Neutrophil (primary cell): ENCODE measurements around the gene VPS51.

Experiments used
- H3K27ac ChIP-seq: fragments of 200-600 bp; sonication (generic); 2 replicates; pipeline ENCODE4 v1.5.1; 2016; ENCODE audit warnings: mild to moderate bottlenecking, moderate library complexity
- H3K27me3 ChIP-seq: fragments of 200-600 bp; sonication (generic); 2 replicates; pipeline ENCODE4 v1.6.0; 2016; ENCODE audit warnings: mild to moderate bottlenecking
- H3K36me3 ChIP-seq: fragments of 200-600 bp; sonication (generic); 2 replicates; pipeline ENCODE4 v1.5.1; 2017
- H3K4me1 ChIP-seq, 2 experiments: fragments of 200-600 bp in 1 of 2; sonication (generic) in 1 of 2; 1 replicate in 1 of 2; 2 replicates in 1 of 2; pipeline versions ENCODE4 v1.5.1 to v1.6.1; 2013 to 2016; ENCODE audit warnings: low read depth in 1 of 2, low read length in 1 of 2, mild to moderate bottlenecking in 1 of 2, moderate library complexity in 1 of 2; ENCODE audit not compliant: control insufficient read depth in 1 of 2, insufficient read depth in 1 of 2
- H3K4me3 ChIP-seq, 2 experiments: fragments of 200-600 bp in 1 of 2; sonication (generic) in 1 of 2; 1 replicate in 1 of 2; 2 replicates in 1 of 2; pipeline ENCODE4 v1.5.1; 2013 to 2016; ENCODE audit warnings: low read depth in 1 of 2, low read length in 1 of 2, mild to moderate bottlenecking in 1 of 2, moderate library complexity in 1 of 2
- H3K9me3 ChIP-seq: fragments of 200-600 bp; sonication (generic); 2 replicates; pipeline ENCODE4 v1.5.1; 2016
- CTCF ChIP-seq: fragments of 200-600 bp; sonication (generic); IDR thresholded peaks from 2 replicates; pipeline ENCODE4 v1.5.1; 2016; ENCODE audit warnings: antibody characterized with exemption

The VPS51 gene

GRCh38 chr11:65072631-65072966 lies 23.4 kb upstream of the VPS51 start:
- Histone ChIP-seq H3K27ac (no peak overlapping the region), H3K9me3 (no peaks in the 10 kb centered on the region), H3K4me3 (no peak overlapping the region), H3K36me3 (peaks cover 5% of the 10 kb centered on the region), H3K27me3 (no peaks in the 10 kb centered on the region), H3K4me1 (no peaks in the 10 kb centered on the region)
- no peak for TF ChIP-seq CTCF

- no peak overlapping the region for H3K4me3 ChIP-seq
- peaks cover 5% of the 10 kb centered on the region for H3K36me3 ChIP-seq
- no peak overlapping the region for H3K27ac ChIP-seq
- no peak for TF ChIP-seq CTCF
- no peaks in the 10 kb centered on the region for H3K27me3 ChIP-seq
- H3K4me1 ChIP-seq: peaks cover 6 to 12% of the 10 kb centered on the region in 2 experiments
- H3K9me3 ChIP-seq: no peaks in the 10 kb centered on the region
These were observed 18.6 kb upstream of the VPS51 start for GRCh38 chr11:65077451-65077850.

- Histone ChIP-seq H3K36me3 (peaks cover 5% of the 10 kb centered on the region), H3K9me3 (no peaks in the 10 kb centered on the region), H3K27ac (peak overlapping the region; percentile 2), H3K4me3 (no peak overlapping the region), H3K27me3 (no peaks in the 10 kb centered on the region), H3K4me1 (peaks cover 11 to 15% of the 10 kb centered on the region in 2 experiments)
- peak; percentile 72 for TF ChIP-seq CTCF
These were observed 17.9 kb upstream of the VPS51 start for GRCh38 chr11:65078151-65078550.

- H3K9me3 ChIP-seq: no peaks in the 10 kb centered on the region
- TF ChIP-seq CTCF: no peak
- H3K4me3 ChIP-seq: no peak overlapping the region
- H3K4me1 ChIP-seq: peaks cover 18 to 22% of the 10 kb centered on the region in 2 experiments
- H3K36me3 ChIP-seq: peaks cover 5% of the 10 kb centered on the region
- H3K27ac ChIP-seq: peak overlapping the region; percentile 2
- no peaks in the 10 kb centered on the region for H3K27me3 ChIP-seq
These were observed 17.1 kb upstream of the VPS51 start for GRCh38 chr11:65078786-65079342.

GRCh38 chr11:65083134-65083833 lies 12.7 kb upstream of the VPS51 start:
- peaks cover 33% of the 10 kb centered on the region for H3K36me3 ChIP-seq
- no peaks in the 10 kb centered on the region for H3K9me3 ChIP-seq
- H3K27me3 ChIP-seq: no peaks in the 10 kb centered on the region
- no peak for TF ChIP-seq CTCF
- H3K4me1 ChIP-seq: peaks cover 29 to 36% of the 10 kb centered on the region in 2 experiments
- peak overlapping the region; percentile 89 for H3K27ac ChIP-seq
- H3K4me3 ChIP-seq: peak overlapping the region; percentile 76 to 82
